Activated CD4-positive, alpha-beta T cell treated with anti-CD3 and anti-CD28 coated beads for 4 hours (primary cell): ENCODE data around the gene UBASH3A.
"Not testable (repeated sequence)": the region's sequence is repeated elsewhere in the genome, so short reads cannot be mapped to it uniquely, and the experiment has no call there.

ENCODE experiments used
- DNase-seq, 2 donors: peaks; one replicate each; pipeline ENCODE4 v3.0.0-alpha.2; 2020

Gene UBASH3A

DNA sequence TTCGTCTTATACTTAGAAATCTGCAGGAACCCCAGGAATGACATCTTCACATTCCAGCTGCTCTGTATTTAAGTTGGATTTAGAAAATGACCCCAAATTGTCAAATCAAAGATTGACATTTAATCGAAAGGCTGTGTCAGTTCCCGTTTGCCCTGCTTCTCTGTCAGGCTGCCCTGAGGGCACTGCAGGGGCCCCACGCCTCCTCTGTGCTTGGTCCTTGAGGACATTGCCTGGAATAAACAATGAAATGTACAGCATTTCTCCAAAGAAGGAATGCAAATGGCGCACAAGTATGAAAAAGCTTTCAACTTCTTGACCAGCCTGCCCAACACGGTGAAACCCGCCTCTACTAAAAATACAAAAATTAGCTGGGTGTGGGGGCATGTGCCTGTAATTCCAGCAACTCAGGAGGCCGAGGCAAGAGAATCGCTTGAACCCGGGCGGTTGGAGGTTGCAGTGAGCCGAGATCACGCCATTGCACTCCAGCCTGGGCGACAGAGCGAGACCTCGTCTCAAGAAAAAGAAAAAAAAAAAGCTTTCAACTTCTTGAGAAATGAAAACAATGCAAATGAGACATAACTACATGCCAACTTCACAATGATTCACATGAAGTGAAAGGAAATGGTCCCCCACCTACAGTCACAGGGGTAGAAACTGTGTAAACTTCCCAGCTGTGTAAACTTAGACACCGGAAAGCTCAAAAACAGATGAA, 10.8 kb upstream of the UBASH3A start:
- DNase-seq, result peak in 1 of 2 donors; percentile 45

DNA sequence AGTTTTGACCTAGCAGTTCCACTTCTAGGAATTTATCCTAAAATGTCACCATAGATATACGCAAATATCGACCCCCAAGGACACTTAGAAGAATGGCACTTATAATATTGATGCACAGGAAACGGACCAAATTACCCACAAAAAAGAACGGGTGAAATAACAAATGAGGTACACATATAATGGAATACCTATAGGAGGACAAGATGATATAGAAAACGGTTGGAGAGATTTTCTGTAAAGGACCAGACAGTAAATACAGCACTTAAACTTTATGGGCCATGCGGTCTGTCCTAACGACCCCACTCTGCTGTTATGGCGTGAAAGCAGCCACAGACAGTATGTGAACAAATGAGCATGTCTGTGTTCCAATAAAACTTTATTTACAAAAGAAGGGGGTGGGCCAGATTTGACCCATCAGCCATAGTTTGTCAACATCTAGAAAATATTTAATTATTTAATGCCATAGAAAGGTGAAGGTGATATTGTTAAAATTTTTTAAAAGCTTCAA, 10.2 kb upstream of the UBASH3A start:
- DNase-seq, result no peak

DNA sequence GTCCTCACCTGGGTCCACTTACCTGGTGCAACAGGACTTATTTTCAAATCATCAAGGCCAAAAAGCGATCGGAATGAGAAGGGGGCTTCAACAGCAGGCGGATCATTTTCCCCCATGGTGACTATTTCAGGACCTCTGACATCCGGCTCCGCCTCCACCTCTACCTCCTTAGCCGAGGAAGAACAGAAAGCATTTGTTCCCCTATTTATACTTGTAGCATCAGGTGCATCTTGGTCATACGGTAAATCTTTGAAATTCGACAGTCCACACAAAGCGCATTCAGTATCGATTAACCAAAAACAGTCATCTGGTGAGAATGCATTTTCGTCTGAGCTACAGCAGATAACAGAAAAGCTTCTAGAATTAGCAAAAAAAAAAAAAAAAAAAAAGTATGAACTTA, 8.4 kb upstream of the UBASH3A start:
- DNase-seq, result no peak

DNA sequence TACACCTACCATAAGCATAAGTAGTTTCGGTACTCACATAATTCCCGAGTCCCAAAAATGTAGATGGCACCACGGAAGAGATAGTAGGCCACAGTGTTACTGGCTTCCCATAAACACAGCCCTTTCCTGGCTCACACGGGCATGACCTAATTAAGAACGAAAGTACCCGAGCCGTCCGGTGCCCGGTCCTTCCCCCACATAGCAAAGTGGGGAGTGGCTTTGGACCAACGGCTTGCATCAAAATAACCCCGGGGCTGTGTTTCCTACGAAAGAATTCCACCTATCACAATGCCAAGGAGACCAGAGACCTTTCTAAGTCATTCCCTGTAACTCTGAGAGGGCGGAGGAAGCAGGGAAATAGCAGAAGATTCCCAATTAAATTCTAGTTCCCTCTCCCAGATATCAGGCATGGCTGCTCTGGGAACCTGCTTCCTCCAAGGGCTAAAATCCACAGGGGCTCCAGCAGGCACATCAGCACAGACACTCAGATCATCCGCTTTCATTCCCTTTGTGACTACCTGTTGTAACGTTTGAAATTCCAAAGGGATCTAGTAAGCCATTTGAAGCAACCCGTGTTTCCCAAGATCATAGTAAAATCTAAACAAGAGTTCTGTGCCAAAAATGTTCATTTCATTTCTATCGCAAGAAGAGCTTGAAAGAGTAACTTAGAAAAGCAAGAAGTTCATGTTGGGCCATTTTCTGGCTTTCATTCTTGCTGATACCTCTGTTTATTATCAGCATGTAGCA, 7.6 kb upstream of the UBASH3A start, which contains the start of gene TMPRSS3:
Gene TMPRSS3, minus strand, starts transcription at position 148 of the 747 bp plus-strand sequence. CDS start 635 bp downstream, outside the sequence.
- DNase-seq, result no peak

DNA sequence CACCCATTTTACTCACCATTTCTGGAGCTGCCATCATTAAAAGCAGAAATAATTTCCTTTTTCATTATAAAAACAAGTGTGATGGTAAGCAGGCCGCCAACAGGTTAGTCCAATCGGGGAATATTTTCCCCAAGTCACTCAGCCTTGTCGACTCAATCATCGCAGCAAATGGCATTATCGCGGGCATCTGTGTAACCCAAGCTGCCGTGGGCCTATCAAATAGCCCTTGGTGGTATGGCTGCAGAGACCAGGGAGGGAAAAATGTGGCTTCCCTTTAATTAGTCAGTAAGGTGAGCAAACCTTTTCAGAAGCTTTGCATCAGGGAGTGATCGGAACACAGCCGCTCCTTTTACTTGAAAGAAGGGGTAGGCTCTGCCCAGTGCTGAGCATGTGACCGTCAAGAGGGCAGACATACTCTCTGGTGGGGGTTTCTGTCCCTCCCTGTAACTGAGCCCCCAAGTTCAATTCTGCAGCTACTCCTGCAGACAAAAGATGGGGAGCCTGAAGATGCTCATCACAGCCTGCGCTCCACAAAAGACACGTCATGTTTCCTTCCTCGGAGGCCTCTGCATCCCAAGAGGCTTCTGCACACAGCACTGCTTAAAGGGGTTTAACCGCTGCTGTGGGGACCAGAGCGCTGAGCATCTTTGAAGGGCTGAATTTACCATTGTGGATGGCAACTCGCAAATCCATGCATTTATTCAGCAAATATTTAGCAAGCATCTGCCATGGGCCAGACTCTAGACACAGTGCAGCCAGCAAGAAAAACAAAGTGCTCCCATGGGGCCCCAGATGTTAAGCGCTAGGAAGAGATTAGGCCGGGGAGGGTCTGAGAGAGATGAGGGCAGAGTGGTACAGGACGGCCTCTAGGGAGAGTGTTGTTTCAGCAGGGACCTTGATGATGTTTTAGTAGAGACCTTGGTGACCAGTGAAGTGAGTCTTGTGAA, 6.6 kb upstream of the UBASH3A start:
- no peak for DNase-seq

DNA sequence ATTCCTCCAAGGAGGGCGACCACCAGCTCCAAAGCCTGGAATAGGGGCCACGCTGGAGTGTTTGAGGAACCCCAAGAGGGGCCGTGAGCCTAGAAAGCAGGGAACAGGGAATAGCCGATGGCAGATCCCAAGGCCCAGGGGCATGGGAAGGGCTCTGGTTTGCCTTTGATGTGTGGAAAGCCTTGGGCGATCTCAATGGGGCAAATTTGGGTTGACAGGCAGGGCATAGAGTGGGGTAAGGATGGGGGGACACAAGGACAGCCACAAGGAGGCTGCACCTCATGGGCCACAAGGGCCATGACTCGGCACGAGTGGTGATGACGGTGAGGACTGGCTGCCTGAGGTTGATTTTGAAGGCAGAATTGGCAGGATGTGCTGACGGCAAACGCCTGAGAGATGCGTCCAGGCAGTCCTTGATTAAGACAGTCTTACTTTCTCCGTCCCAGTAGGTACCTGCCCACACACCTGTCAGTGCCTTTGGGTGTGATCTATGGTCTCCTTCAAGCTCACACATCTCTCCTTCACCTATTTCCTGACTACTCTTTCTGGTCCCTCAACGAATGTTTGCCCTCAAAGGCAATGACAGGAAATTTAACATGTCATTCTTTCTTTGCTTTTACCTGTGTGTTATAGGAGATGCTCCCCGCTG, 5.8 kb upstream of the UBASH3A start:
- no peak for DNase-seq

DNA sequence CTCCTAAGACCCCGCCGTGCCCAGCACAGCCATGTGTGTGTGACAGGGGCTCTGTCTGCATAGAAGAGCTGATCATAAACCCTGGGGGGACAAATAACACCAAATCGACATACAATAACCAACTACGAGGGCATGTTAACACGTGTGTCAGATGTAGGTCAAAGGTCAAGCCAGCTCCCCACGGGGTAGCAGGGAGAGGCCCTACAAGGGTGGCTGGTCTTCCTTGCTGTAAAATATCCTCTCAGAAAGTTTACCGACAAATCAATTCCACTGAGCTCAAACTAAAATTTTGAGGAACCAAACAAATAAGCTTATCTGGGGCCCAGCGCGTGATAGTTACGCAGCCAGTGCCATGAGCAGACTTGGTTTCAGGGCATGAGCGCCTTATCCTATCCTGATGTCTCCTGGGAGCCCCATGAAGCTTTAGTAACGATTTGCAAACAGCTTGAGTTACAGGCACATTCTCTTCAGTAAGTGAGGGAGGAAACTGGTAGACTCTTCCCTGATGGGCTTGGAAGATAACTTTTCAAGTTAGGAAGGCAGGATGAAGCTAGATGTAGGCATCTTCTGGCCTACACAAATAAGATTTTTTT, 5.2 kb upstream of the UBASH3A start:
- no peak for DNase-seq

DNA sequence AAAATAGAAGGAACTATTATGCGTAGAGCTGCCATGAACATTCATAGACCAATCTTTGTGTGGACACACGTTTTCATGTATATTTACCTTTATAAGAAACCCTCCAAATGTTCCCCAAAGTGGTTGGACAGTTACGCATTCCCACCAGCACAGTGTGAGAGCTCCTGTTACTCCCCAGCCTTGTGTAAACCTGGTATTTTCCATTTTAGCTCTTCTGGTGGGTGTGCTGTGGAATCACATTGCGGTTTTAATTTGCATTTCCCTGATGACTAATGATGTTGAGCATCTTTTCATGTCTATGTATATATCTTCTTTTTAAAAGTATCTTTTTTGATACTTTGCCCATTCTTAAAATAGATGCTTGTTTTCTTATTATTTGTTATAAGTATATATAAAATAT, 3.2 kb upstream of the UBASH3A start:
- peak in 1 of 2 donors; percentile 27 for DNase-seq

DNA sequence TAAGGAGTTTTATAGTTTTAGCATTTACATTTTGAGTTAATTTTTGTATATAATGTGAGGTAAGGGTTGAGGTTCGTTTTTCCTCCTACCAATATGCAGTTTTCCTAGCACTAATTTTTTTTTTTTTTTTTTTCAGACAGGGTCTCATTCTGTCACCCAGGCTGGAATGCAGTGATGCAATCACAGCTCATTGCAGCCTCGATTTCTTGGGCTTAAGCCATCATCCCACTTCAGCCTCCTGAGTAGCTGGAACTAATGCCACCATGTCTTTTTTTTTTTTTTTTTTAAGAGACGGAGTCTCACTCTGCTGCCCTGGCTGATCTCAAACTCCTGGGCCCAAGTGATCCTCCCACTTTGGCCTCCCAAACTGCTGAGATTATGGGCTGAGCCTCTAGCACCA, 2.5 kb upstream of the UBASH3A start:
- DNase-seq, result no peak

DNA sequence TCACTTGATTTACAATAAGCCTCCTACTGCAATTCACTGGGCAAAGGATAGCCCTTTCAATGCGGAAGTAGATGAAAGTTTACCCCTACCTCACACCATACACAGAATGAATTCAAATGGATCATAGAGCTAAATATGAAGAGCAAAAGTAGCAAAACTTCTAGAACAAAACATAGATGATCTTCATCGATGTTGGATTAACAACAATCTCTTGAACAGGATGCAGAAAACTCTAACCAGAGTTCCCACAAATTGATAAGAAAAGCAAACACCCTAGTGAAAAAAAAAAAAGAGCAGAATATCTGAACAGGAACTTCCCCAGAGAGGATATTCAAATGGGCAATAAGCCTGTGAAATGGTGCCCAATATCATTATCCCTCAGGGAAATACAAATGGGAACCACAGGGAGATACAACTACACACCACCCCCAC, 1.9 kb upstream of the UBASH3A start:
- no peak for DNase-seq

DNA sequence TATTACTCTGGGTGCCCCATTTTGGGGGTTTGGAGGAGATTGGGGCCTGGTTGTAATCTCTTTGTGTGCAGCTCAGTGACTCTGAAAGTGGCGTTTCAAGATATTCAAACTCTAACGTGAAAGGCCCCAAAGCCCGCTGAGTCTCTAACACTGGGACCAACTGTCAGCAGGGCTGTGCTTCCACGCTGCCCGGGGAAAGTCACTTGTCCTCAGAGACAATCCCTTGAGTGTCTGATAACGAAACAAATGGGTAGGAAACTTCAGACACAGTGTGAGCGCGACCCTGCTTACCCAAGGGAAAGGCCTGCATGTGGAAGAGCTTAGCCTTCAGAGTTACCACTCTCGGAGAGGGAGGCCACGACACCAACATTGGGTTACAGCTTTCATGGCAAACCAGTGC, 837 bp downstream of the UBASH3A start:
- peak in 1 of 2 donors; percentile 43 for DNase-seq

DNA sequence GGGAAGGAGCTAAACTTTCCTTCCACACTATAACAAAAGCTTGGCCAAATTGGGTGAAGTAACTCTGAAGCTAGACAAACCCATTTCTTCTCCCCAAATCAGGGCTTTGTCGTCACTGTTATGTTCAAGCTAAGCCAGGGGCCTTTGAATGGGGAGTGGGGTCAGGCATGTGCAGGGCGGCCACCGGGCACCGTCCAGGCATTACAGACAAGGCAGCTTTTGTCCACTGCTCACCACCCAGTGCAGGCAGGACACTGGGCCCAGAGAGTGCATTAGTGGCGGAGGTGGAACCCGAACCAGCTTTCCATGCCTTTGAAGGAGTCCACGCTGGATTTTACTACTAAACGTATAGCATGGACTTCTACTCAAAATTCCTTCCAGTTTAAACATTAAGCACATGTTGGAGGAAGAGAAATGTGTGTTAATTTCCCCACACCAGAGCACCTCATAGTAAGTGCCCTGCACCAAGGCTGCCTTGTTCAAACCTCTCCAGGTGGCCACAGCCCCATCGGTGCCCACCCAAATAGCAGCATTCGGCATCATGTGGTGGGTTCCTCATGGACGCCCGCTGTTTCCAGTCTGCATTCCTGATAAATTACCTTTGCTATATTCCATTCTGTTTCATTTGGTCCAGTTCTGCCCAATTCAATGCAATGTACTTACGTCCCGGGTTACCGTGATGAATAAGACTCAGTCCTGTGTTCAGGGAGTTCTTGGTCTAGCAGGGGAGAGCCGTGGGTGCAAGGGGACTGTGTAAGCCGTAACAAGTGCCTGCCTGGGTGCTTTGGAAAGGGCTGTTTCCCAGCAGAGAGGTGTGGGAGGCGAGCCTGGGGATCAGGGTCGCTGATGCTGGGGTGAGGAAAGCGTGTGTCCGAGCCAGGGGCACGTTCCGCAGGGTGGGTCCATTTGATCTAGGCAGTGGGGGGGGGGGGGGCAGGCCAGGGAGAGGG, 1.6 kb downstream of the UBASH3A start:
- DNase-seq, result no peak

DNA sequence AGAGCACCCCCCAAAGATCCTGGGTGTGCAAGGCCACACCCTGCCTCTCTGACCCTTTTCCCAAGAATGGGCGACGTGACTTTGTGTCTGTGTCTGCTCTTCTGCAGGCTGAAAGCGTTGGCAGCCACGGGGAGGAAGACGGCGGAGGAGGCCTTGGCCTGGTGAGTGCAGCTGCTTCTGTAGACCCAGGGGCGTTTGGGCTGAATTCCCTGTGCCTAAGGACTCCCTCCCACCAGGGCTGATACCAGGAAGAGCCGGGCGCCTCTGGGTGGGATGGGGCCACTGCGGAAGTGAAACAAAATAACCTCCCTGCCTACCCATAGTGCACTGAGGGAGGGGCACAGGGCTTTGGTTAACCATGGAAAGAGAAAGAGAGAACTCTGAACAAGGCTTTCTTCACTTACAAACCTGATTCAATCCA, 2.5 kb downstream of the UBASH3A start:
- peak; percentile 43 to 44 for DNase-seq

DNA sequence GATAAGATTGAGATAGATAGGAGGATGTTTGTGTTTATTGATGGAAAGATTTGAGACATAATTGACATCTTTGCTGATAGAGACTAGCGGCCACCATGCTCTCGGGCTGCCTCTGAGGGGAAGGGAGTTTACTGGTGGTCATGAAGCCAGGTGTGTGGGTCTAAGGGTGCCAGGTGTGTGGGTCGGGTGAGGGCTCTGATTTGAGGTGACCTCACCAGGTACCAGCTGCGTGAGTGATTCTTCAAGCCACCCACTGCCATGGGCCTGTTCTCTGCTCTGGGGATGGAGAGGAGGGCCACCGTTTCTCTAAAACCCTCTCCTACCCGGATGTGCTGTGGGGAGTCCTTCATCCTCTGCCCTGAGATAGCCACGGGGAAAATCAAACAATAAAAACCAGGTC, 3.2 kb downstream of the UBASH3A start:
- DNase-seq, result no peak

DNA sequence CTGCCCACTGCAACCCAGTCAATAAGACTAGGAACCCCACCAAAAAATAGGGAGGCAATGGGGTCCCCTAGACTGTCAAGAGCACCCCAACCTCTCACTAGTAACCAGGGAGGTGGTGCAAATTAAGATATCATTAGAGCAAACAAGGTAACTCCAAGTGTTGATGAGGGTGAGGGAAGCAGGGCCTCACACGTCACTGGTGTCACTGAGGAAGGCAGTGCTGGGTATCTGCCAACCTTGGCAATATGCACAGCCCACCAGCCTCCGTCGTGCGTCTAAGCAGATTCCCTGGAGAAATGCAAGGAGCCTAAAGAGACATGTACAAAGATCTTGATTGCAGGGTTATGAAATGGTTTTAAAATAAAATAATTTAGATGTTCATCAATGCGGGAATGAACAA, 3.8 kb downstream of the UBASH3A start:
- DNase-seq, result no peak

DNA sequence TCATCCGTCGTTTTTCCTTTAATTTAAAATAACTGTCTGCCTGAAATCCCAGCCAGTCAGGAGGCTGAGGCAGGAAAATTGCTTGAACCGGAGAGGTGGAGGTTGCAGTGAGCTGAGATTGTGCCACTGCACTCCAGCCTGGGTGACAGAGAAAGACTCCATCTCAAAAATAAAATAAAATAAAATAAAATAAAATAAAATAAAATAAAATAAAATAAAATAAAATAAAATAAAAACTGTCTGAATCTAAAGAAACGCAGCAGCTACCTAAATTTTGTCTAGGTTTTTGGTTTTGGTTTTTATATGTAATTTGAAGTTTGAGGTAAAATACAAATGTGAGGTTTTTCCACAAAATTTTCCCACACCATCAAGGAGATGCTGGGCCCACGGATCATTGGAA, 5.0 kb downstream of the UBASH3A start:
- DNase-seq, result not testable (repeated sequence)

DNA sequence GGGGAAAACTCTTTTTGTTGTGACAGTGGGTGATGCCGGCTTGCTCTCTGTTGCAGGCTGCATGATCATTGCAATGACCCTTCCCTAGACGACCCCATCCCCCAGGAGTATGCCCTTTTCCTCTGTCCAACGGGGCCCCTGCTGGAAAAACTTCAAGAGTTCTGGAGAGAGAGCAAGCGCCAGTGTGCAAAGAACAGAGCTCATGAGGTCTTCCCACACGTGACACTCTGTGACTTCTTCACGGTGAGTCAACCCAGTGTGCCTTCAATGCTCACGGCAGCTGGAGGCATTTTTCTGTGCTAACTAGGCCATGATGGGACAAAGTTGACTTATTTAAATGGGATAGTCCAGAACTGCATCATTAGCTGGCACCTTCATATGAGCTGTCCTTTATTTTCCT, 5.7 kb downstream of the UBASH3A start:
- no peak for DNase-seq

DNA sequence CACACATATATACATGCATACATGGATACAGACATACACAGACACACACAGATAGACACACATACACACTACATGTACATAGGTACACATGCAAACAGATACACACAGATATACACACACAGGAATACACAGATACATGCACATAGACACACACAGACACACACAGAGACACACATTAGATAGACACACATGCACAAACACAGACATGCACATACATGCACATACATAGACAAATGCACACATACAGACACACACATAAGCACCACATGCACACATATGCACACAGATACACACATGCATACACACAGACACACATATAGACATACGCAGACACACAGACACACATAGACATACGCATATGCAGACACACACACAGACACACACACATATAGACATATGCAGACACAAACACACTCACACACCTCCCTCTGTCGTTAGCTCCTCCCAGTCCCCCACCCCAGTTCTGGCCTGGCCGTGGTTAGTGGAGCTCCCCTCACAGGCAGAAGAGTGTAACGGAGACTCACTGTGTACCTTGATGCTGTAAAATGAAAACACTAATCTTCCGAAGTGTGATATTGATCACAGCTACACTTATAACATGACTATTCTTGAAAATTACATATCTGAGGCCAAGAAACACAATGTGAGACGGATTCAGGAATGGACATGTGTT, 7.6 kb downstream of the UBASH3A start:
- no peak for DNase-seq

DNA sequence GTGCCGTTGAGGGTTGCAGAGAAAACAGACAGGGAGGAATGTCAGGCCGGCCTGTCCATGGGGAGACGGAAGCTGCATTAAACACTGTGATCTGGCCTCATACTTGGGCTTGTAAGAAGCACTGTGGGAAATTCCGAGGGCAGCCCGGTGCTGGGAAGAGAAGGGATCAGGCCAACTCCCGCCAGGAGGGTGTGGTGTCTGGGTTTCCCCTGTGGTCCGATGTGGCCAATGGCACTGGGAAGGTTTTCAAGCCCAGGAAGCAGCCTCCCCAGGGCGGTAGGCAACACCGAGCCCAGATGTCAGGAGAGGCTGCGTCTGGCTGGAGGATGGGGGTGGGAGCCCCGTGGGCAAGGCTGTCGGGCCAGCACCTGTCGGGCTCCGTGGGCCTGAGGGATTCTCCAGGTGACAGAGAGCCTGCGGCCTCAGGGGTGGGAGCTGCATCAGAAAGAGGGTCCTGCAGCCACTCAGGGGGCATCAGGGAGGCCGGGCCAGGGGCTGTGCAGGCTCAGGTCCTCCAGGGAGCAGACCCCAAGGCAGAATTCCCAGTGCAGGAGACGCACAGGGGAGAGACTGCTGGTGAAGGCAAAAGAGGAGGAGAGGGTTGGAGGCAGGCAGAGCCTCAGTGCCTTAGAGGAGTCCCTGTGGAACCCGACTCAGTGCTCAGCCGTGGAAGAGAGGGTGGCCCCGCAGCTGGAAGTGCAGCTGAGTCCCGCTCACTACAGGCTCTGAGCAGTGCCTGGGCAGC, 8.4 kb downstream of the UBASH3A start:
- DNase-seq, result no peak

DNA sequence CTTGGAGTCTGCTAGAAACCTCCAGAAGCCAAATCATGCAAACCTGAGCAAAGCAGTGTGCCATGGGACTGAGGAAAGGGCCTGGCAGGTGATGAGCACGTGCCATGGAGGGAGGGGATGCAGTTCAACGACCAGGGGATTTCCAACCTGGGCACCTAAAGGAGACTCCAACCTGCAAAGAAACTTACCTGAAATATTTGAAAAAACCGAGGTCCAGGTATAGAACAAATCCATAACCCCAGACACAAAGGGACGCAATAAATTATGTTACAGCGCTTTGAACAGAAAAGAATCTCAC, 8.9 kb downstream of the UBASH3A start:
- DNase-seq, result no peak
